GM21717 (cell line): ENCODE measurements around the gene TMEM119.

Experiments
- ATAC-seq: cut with Tn5 transposase; IDR thresholded peaks from one replicate; pipeline ENCODE4 v1.9.1; 2021; ENCODE audit warnings: mild to moderate bottlenecking, moderate library complexity; ENCODE audit not compliant: unreplicated experiment

TMEM119 gene

GRCh38 chr12:108597559-108598471, at the start of gene TMEM119:
Gene TMEM119, minus strand, starts transcription at chr12:108598084. Its CDS starts 5,701 bp downstream, at chr12:108592383.
- no peak for ATAC-seq

GRCh38 chr12:108646600-108647579, 49.0 kb upstream of the TMEM119 start:
- no peak for ATAC-seq

- ATAC-seq = no peak
Measured at GRCh38 chr12:108645686-108646599, 48.1 kb upstream of the TMEM119 start.

GRCh38 chr12:108644811-108645120, 46.9 kb upstream of the TMEM119 start:
- no peak for ATAC-seq

- no peak for ATAC-seq
Measured at GRCh38 chr12:108643941-108644810, 46.3 kb upstream of the TMEM119 start.

- ATAC-seq = no peak
Measured at GRCh38 chr12:108642899-108643654, 45.2 kb upstream of the TMEM119 start.

- no peak for ATAC-seq
Measured at GRCh38 chr12:108642269-108642870, 44.5 kb upstream of the TMEM119 start.

GRCh38 chr12:108641446-108642268, 43.8 kb upstream of the TMEM119 start:
- no peak for ATAC-seq

- no peak for ATAC-seq
Measured at GRCh38 chr12:108640802-108641445, 43.0 kb upstream of the TMEM119 start.

- ATAC-seq = no peak
Measured at GRCh38 chr12:108638997-108639822, 41.3 kb upstream of the TMEM119 start.

- ATAC-seq = no peak
Measured at GRCh38 chr12:108638141-108638827, 40.4 kb upstream of the TMEM119 start.

- no peak for ATAC-seq
Measured at GRCh38 chr12:108637222-108637971, 39.5 kb upstream of the TMEM119 start.

- ATAC-seq = no peak
Measured at GRCh38 chr12:108635997-108636808, 38.3 kb upstream of the TMEM119 start.
